Kidney epithelial cell (primary cell): ENCODE results near the gene CLSTN2. TPM values are rescaled to one million over a fixed set of nuclear protein-coding genes. Genes with fewer than 3 reads are reported as not detected.

Experiments
- DNase-seq: peaks from one replicate; pipeline ENCODE4 v3.0.0-alpha.2; 2010; ENCODE audit warnings: low read depth
- H3K27me3 ChIP-seq: 2 replicates; pipeline ENCODE4 v1.6.0; 2011; ENCODE audit warnings: low read length; ENCODE audit not compliant: control insufficient read depth, insufficient read depth
- H3K36me3 ChIP-seq: 2 replicates; pipeline ENCODE4 v1.5.1; 2011; ENCODE audit warnings: low read length; ENCODE audit not compliant: control insufficient read depth, insufficient read depth
- H3K4me3 ChIP-seq: 2 replicates; pipeline ENCODE4 v1.5.1; 2011; ENCODE audit warnings: low read depth, mild to moderate bottlenecking, control low read depth, low read length
- total RNA-seq: library from RNA; depleted of rRNA; stranded (reverse); fragments of >200 nt; gene quantifications from 2 replicates; pipeline ENCODE4 v1.2.3, GENCODE V29; 2015
- TF ChIP-seq, protein P1 (sequence below): IDR thresholded peaks from 2 replicates; pipeline ENCODE4 v1.5.1; 2011; ENCODE audit warnings: mild to moderate bottlenecking, moderate library complexity, low read length, control low read depth, inconsistent platforms; ENCODE audit not compliant: insufficient read depth, poor library complexity, severe bottlenecking

Gene CLSTN2
- total RNA-seq, 1 donor from 2014 or later: 10.9 TPM

GRCh38 chr3:140051019-140051957 lies 116.3 kb downstream of the CLSTN2 start:
- TF ChIP-seq, protein P1, sequence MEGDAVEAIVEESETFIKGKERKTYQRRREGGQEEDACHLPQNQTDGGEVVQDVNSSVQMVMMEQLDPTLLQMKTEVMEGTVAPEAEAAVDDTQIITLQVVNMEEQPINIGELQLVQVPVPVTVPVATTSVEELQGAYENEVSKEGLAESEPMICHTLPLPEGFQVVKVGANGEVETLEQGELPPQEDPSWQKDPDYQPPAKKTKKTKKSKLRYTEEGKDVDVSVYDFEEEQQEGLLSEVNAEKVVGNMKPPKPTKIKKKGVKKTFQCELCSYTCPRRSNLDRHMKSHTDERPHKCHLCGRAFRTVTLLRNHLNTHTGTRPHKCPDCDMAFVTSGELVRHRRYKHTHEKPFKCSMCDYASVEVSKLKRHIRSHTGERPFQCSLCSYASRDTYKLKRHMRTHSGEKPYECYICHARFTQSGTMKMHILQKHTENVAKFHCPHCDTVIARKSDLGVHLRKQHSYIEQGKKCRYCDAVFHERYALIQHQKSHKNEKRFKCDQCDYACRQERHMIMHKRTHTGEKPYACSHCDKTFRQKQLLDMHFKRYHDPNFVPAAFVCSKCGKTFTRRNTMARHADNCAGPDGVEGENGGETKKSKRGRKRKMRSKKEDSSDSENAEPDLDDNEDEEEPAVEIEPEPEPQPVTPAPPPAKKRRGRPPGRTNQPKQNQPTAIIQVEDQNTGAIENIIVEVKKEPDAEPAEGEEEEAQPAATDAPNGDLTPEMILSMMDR: peak; percentile 53
- H3K36me3 ChIP-seq: no peaks in the 10 kb centered on the region
- no peak for DNase-seq
- H3K4me3 ChIP-seq: no peak overlapping the region
- no peaks in the 10 kb centered on the region for H3K27me3 ChIP-seq

DNA sequence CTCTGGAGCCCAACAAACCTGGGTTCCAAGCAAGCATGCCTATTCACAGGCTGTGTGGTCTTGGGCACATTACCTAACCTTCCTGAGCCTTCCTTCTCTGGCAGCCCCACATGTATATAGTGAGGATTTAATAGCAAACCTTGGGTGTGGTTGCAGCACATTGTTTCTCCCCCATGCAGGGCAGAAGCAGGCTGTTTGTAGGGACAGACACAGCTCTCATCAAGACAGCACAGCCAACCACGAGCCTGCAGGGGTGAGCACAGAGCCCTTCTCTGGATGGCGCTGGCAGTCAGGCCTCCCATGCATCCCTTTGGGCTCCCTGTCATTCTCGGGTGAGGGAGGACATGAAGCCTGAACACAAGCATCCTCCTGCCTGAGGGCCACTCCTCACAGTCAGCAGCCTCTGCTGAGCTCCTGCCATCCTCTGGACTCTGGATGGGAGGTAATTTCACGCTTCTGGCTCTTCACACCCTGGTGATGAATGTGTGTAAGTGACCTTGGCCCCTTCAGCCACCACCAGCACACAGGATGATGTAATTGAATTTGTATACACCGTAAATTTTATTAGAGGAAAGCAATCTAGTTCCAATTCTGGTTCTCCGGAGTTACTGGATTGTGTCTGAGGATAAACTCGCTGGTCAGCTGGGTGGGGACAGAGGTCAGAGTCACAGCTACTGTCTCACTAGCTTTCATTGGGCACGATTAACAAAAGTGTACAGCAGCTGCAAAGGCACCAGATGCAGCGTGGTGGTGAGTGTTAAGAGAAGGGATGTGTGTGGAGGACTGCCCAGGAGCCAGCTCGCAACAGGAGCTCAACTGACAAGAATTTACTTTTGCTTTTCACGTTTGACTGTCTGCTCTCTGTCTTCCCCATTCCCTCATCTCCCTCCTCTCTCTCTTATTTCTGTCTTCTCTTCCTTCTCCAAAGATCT lies 118.1 kb downstream of the CLSTN2 start:
- DNase-seq: peak; percentile 45
- Histone ChIP-seq H3K27me3 (no peaks in the 10 kb centered on the region), H3K36me3 (no peaks in the 10 kb centered on the region), H3K4me3 (no peak overlapping the region)
- TF ChIP-seq, protein P1: no peak

- Histone ChIP-seq H3K36me3 (no peaks in the 10 kb centered on the region), H3K4me3 (no peak overlapping the region), H3K27me3 (no peaks in the 10 kb centered on the region)
- TF ChIP-seq, protein P1: no peak
- no peak for DNase-seq
These were observed 118.8 kb downstream of the CLSTN2 start for GRCh38 chr3:140053794-140054193.

- no peak for DNase-seq
- H3K36me3 ChIP-seq: no peaks in the 10 kb centered on the region
- H3K4me3 ChIP-seq: no peak overlapping the region
- H3K27me3 ChIP-seq: no peaks in the 10 kb centered on the region
- TF ChIP-seq, protein P1: no peak
These were observed 120.3 kb downstream of the CLSTN2 start for GRCh38 chr3:140055092-140055791.

DNA sequence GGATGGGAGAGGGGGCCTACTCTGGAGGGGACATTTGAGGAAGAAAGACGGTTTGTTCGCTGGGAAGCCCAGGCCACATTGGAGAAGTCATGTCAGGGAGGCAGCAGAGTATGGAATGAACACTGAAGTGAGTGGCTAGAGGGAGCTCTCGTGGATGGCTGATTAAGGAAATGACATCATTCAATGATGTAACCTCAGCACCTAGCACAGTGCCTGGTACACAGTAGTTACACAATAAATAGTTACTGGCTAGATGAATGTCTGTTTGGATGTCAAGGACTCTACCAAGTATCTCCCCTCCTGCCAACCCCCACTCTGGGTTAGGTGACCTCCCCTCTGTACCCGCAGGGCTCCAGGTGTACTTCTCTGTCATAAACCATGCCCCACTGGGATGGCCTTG lies 121.1 kb downstream of the CLSTN2 start:
- no peak overlapping the region for H3K4me3 ChIP-seq
- no peak for DNase-seq
- H3K27me3 ChIP-seq: no peaks in the 10 kb centered on the region
- no peaks in the 10 kb centered on the region for H3K36me3 ChIP-seq
- TF ChIP-seq, protein P1: no peak
